Measurements from ENCODE around the gene TIGD2.

- TF ChIP-seq, protein P1, sequence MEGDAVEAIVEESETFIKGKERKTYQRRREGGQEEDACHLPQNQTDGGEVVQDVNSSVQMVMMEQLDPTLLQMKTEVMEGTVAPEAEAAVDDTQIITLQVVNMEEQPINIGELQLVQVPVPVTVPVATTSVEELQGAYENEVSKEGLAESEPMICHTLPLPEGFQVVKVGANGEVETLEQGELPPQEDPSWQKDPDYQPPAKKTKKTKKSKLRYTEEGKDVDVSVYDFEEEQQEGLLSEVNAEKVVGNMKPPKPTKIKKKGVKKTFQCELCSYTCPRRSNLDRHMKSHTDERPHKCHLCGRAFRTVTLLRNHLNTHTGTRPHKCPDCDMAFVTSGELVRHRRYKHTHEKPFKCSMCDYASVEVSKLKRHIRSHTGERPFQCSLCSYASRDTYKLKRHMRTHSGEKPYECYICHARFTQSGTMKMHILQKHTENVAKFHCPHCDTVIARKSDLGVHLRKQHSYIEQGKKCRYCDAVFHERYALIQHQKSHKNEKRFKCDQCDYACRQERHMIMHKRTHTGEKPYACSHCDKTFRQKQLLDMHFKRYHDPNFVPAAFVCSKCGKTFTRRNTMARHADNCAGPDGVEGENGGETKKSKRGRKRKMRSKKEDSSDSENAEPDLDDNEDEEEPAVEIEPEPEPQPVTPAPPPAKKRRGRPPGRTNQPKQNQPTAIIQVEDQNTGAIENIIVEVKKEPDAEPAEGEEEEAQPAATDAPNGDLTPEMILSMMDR (IDR thresholded peaks at IDR 0.05; ENCODE audit: poor library complexity, severe bottlenecking): no peak
- no peak for TF ChIP-seq RAD21 (conservative IDR thresholded peaks at IDR 0.05)
Observed at GRCh38 chr4:89121387-89122068, 10.2 kb downstream of the TIGD2 start.
